ENCODE results near the gene CSTPP1.
"Not testable (repeated sequence)": the region's sequence is repeated elsewhere in the genome, so short reads cannot be mapped to it uniquely, and the experiment has no call there.

CSTPP1 gene

GRCh38 chr11:46913484-46913883, 23.1 kb upstream of the CSTPP1 start:
- FAIRE-seq: no peak

GRCh38 chr11:46914363-46914762, 22.2 kb upstream of the CSTPP1 start:
- FAIRE-seq: no peak

- FAIRE-seq: no peak
Observed at GRCh38 chr11:46914910-46915309, 21.7 kb upstream of the CSTPP1 start.

- no peak for FAIRE-seq
Observed at GRCh38 chr11:46916286-46917108, 20.1 kb upstream of the CSTPP1 start.

- FAIRE-seq: no peak
Observed at GRCh38 chr11:46917109-46917761, 19.3 kb upstream of the CSTPP1 start.

- FAIRE-seq: no peak
Observed at GRCh38 chr11:46917762-46918082, 18.8 kb upstream of the CSTPP1 start.

GRCh38 chr11:46918083-46918787, 18.3 kb upstream of the CSTPP1 start, which contains the start of gene LRP4:
TSS of gene LRP4 (minus strand) at chr11:46918550. CDS start at chr11:46918379, 171 bp downstream.
- FAIRE-seq: no peak

- no peak for FAIRE-seq
Observed at GRCh38 chr11:46918788-46919513, 17.6 kb upstream of the CSTPP1 start.

- FAIRE-seq: no peak
Observed at GRCh38 chr11:46920755-46921154, 15.8 kb upstream of the CSTPP1 start.

GRCh38 chr11:46927928-46928327, 8.6 kb upstream of the CSTPP1 start:
- FAIRE-seq: not testable (repeated sequence)

GRCh38 chr11:46928701-46929100, 7.9 kb upstream of the CSTPP1 start:
- FAIRE-seq: not testable (repeated sequence)

GRCh38 chr11:46930089-46930488, 6.5 kb upstream of the CSTPP1 start:
- FAIRE-seq: no peak

- FAIRE-seq: no peak
Observed at GRCh38 chr11:46942172-46942571, 5.6 kb downstream of the CSTPP1 start.

- FAIRE-seq: no peak
Observed at GRCh38 chr11:46944356-46945075, 8.0 kb downstream of the CSTPP1 start.

- no peak for FAIRE-seq
Observed at GRCh38 chr11:46947399-46948077, 11.0 kb downstream of the CSTPP1 start.

- FAIRE-seq: no peak
Observed at GRCh38 chr11:46948378-46949131, 12.0 kb downstream of the CSTPP1 start.

GRCh38 chr11:46949297-46949696, 12.7 kb downstream of the CSTPP1 start:
- no peak for FAIRE-seq

GRCh38 chr11:46951864-46952263, 15.3 kb downstream of the CSTPP1 start:
- no peak for FAIRE-seq

GRCh38 chr11:46952553-46952952, 16.0 kb downstream of the CSTPP1 start:
- FAIRE-seq: no peak

GRCh38 chr11:46953093-46953492, 16.5 kb downstream of the CSTPP1 start:
- no peak for FAIRE-seq

GRCh38 chr11:46958777-46959176, 22.2 kb downstream of the CSTPP1 start:
- FAIRE-seq: no peak
